Activated CD8-positive, alpha-beta T cell treated with anti-CD3 and anti-CD28 coated beads for 36 hours (primary cell): ENCODE data around the gene KIAA1549. TPM values are rescaled to one million over a fixed set of nuclear protein-coding genes. Genes with fewer than 3 reads are reported as not detected.
"Not testable (repeated sequence)": the region's sequence is repeated elsewhere in the genome, so short reads cannot be mapped to it uniquely, and the experiment has no call there.

Experiments used
- ATAC-seq: fragments of 200-7000 bp; cut with Tn5 transposase; one replicate; pipeline ENCODE4 v1.10.0; 2021; ENCODE audit warnings: mild to moderate bottlenecking, moderate library complexity
- CTCF ChIA-PET: fragments of 350-600 bp; sonication (Branson Sonifier 250); formaldehyde crosslinking; loops from one replicate; lab custom pipeline; 2021; ENCODE audit warnings: antibody characterized with exemption; lab: Charles Lee
- POLR2A ChIA-PET: fragments of 350-600 bp; sonication (Branson Sonifier 250); formaldehyde crosslinking; loops from one replicate; lab custom pipeline; 2021; ENCODE audit warnings: antibody characterized with exemption; lab: Charles Lee
- DNase-seq: peaks from one replicate; pipeline ENCODE4 v3.0.0-alpha.2; 2020
- H3K27ac Mint-ChIP-seq: one replicate; pipeline ENCODE4 v1.8.0; 2021; ENCODE audit warnings: mild to moderate bottlenecking, mixed read lengths
- H3K27me3 Mint-ChIP-seq: one replicate; pipeline ENCODE4 v1.8.0; 2021; ENCODE audit warnings: mixed read lengths
- H3K36me3 Mint-ChIP-seq: one replicate; pipeline ENCODE4 v1.8.0; 2021; ENCODE audit warnings: low read depth, mixed read lengths
- H3K4me1 Mint-ChIP-seq: one replicate; pipeline ENCODE4 v1.8.0; 2021; ENCODE audit warnings: low read depth, mixed read lengths
- H3K4me3 Mint-ChIP-seq: one replicate; pipeline ENCODE4 v1.8.0; 2021; ENCODE audit warnings: mild to moderate bottlenecking, moderate library complexity, mixed read lengths
- H3K9me3 Mint-ChIP-seq: one replicate; pipeline ENCODE4 v1.8.0; 2021; ENCODE audit warnings: mixed read lengths
- intact Hi-C: fragments of 100-400 bp; cut with micrococcal nuclease; formaldehyde crosslinking; loops from one replicate; pipeline ENCODE4 v1.10.0; 2022
- total RNA-seq, 2 experiments: library from RNA; stranded (reverse); gene quantifications; one replicate each; pipeline ENCODE4 v1.2.3, GENCODE V29; 2021
- TF ChIP-seq, protein P1 (sequence below): fragments of 200-600 bp; IDR thresholded peaks from one replicate; pipeline ENCODE4 v1.8.0; 2022; ENCODE audit warnings: antibody characterized with exemption, mild to moderate bottlenecking

KIAA1549 gene
- total RNA-seq, 2 experiments from 2014 or later: 1.3 to 1.5 TPM

DNA sequence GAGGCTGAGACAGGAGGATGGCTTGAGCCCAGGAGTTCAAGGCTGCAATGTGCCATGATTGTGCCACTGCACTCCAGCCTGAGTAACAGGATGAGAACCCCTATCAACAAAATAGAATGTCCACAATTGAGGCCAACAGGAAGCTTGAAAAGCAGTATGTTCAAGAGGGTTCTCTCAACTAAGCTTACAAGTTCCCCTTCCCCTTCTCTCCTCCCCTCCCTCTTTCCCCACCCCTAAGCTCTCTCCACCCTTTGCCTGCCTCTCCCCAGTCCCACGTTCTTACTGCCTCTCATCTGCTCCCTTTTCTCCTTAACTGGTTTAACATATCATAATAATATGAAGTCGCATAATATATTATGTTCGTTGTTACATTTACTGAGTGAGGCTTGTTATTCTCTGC, 35.4 kb downstream of the KIAA1549 start:
- CTCF ChIA-PET: interaction anchor here (1.0 kb wide), 1 partner anchor 59 kb away, joined by 4 read pairs; no protein-coding TSS in a partner anchor
- H3K9me3 Mint-ChIP-seq: no peaks in the 10 kb centered on the region
- no peaks in the 10 kb centered on the region for H3K4me1 Mint-ChIP-seq
- peaks cover 4% of the 10 kb centered on the region for H3K27me3 Mint-ChIP-seq
- H3K36me3 Mint-ChIP-seq: no peaks in the 10 kb centered on the region
- H3K4me3 Mint-ChIP-seq: no peak overlapping the region
- POLR2A ChIA-PET: interaction anchor here (1.2 kb wide), 1 partner anchor 9 kb away, joined by 3 read pairs; no protein-coding TSS in a partner anchor
- TF ChIP-seq, protein P1, sequence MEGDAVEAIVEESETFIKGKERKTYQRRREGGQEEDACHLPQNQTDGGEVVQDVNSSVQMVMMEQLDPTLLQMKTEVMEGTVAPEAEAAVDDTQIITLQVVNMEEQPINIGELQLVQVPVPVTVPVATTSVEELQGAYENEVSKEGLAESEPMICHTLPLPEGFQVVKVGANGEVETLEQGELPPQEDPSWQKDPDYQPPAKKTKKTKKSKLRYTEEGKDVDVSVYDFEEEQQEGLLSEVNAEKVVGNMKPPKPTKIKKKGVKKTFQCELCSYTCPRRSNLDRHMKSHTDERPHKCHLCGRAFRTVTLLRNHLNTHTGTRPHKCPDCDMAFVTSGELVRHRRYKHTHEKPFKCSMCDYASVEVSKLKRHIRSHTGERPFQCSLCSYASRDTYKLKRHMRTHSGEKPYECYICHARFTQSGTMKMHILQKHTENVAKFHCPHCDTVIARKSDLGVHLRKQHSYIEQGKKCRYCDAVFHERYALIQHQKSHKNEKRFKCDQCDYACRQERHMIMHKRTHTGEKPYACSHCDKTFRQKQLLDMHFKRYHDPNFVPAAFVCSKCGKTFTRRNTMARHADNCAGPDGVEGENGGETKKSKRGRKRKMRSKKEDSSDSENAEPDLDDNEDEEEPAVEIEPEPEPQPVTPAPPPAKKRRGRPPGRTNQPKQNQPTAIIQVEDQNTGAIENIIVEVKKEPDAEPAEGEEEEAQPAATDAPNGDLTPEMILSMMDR: no peak
- ATAC-seq (no peak), DNase-seq (no peak)
- H3K27ac Mint-ChIP-seq: no peak overlapping the region
- intact Hi-C loops: no loop called here

DNA sequence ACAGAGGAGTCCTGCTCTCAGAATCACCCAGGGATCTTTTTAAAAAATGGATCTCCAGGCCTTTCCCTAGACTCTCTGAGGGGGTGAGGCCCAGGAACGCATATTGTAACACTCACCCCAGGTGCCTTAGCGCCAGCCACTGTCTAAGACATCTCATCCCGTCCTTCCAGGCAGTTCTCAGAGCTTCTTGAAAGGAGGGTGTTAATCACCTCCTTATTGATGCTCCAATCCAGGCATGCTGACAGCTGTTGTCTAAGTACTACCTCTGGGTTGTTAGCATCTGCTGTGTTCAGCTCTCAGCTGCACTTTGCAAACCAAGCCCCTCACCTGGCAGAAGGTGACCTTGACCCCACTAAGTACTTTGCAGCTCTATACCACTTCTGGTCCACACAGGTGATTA, 36.0 kb downstream of the KIAA1549 start:
- H3K27ac Mint-ChIP-seq: no peak overlapping the region
- no peaks in the 10 kb centered on the region for H3K4me1 Mint-ChIP-seq
- TF ChIP-seq, protein P1: no peak
- H3K4me3 Mint-ChIP-seq: no peak overlapping the region
- POLR2A ChIA-PET: interaction anchor here (1.2 kb wide), 1 partner anchor 8 kb away, joined by 3 read pairs; no protein-coding TSS in a partner anchor
- intact Hi-C loops: no loop called here
- ATAC-seq (no peak), DNase-seq (no peak)
- CTCF ChIA-PET: interaction anchor here (1.0 kb wide), 1 partner anchor 58 kb away, joined by 4 read pairs; no protein-coding TSS in a partner anchor
- no peaks in the 10 kb centered on the region for H3K9me3 Mint-ChIP-seq
- peaks cover 4% of the 10 kb centered on the region for H3K27me3 Mint-ChIP-seq
- H3K36me3 Mint-ChIP-seq: no peaks in the 10 kb centered on the region

DNA sequence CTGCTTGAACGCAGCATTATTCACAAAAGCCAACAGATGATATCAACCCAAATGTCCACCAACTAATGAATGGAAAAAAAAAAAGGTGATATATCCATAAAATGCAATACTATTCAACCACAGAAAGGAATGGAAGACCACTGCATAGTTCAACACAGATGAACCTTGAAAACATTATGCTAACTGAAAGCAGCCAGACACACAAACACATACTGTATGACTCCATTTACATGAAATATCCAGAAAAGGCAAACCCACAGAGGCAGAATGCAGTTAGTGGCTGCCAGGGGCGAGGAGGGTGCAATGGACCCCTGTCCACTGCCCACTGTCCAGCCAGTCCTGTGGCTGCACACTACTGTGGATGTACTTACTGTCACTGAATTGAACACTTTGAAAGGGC, 36.6 kb downstream of the KIAA1549 start:
- Mint-ChIP-seq H3K27me3 (peaks cover 2% of the 10 kb centered on the region), H3K27ac (no peak overlapping the region), H3K9me3 (no peaks in the 10 kb centered on the region), H3K4me3 (no peak overlapping the region), H3K36me3 (no peaks in the 10 kb centered on the region), H3K4me1 (no peaks in the 10 kb centered on the region)
- ChIA-PET CTCF (no interaction called here), POLR2A (no interaction called here)
- DNase-seq: no peak
- TF ChIP-seq, protein P1: no peak
- no peak for ATAC-seq
- intact Hi-C loops: no loop called here

DNA sequence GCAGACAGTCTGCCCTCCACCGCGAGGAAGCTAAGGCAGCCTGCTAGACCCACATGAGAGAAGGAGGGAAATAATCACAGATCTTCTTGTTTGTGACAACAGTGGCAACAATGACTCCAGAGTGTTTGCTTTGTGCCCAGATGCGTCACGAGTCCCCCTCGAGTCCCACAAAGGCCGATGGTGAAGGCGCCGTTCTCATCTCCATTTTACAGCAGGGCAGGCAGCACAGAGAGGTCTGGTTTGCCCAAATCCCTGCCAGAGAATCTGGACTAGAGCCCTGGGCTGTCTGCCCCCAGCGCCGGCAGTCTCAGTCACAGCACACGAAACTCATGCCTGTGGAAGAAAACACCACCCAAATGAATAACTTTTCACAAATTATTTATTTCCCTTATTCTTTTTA, 38.1 kb downstream of the KIAA1549 start:
- H3K36me3 Mint-ChIP-seq: no peaks in the 10 kb centered on the region
- no peak for ATAC-seq
- ChIA-PET POLR2A (no interaction called here), CTCF (no interaction called here)
- H3K27ac Mint-ChIP-seq: no peak overlapping the region
- DNase-seq: no peak
- intact Hi-C loops: no loop called here
- H3K27me3 Mint-ChIP-seq: no peaks in the 10 kb centered on the region
- H3K4me3 Mint-ChIP-seq: no peak overlapping the region
- H3K9me3 Mint-ChIP-seq: no peaks in the 10 kb centered on the region
- TF ChIP-seq, protein P1: no peak
- no peaks in the 10 kb centered on the region for H3K4me1 Mint-ChIP-seq

DNA sequence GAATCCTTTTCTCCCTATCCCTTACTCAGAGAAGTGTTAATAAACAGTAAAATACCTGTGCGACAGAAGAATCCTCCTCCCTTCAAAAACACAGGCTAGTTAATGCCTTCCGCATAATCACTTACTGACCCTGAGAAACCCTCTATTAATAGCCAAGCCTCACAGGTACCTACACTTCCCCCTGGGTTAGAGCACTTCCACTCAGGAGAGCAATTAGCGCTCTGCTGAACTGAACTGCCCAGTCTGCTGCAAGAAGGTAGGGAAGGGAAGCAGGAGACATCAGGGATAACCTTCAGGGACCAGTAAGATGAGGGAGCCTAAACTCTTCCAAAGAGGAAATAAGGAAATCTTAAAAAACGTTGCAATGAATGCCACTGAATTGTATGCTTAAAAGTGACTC, 39.6 kb downstream of the KIAA1549 start:
- H3K9me3 Mint-ChIP-seq: no peaks in the 10 kb centered on the region
- no peak for ATAC-seq

DNA sequence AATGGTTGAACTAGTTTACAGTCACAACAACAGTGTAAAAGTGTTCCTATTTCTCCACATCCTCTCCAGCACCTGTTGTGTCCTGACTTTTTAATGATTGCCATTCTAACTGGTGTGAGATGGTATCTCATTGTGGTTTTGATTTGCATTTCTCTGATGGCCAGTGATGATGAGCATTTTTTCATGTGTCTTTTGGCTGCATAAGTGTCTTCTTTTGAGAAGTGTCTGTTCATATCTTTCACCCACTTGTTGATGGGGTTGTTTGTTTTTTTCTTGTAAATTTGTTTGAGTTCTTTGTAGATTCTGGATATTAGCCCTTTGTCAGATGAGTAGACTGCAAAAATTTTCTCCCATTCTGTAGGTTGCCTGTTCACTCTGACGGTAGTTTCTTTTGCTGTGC, 40.6 kb downstream of the KIAA1549 start:
- CTCF ChIA-PET, H3K27ac Mint-ChIP-seq: not testable (repeated sequence)

More for the DNA sequence above, 39.6 kb downstream of the KIAA1549 start:
- no peaks in the 10 kb centered on the region for H3K27me3 Mint-ChIP-seq
- no peak overlapping the region for H3K27ac Mint-ChIP-seq
- CTCF ChIA-PET: interaction anchor here (1.0 kb wide), 1 partner anchor 55 kb away, joined by 3 read pairs; no protein-coding TSS in a partner anchor
- POLR2A ChIA-PET: no interaction called here
- DNase-seq: no peak
- H3K36me3 Mint-ChIP-seq: no peaks in the 10 kb centered on the region
- intact Hi-C loops: no loop called here
- H3K4me3 Mint-ChIP-seq: no peak overlapping the region
- TF ChIP-seq, protein P1: no peak
- no peaks in the 10 kb centered on the region for H3K4me1 Mint-ChIP-seq

More for the DNA sequence above, 40.6 kb downstream of the KIAA1549 start:
- POLR2A ChIA-PET, H3K36me3 Mint-ChIP-seq, H3K27me3 Mint-ChIP-seq, H3K4me3 Mint-ChIP-seq, H3K4me1 Mint-ChIP-seq, ATAC-seq, H3K9me3 Mint-ChIP-seq, intact Hi-C loops, DNase-seq: not testable (repeated sequence)
